HepG2 (cell line): ENCODE measurements around the gene SENP5. TPM values are rescaled to one million over a fixed set of nuclear protein-coding genes. Genes with fewer than 3 reads are reported as not detected.

Experiments used
- ARNT ChIP-seq: fragments of 450-650 bp; IDR thresholded peaks from 2 replicates; pipeline ENCODE4 v1.6.1; 2017
- BRCA1 ChIP-seq: sonication (generic); formaldehyde crosslinking; IDR thresholded peaks from 2 replicates; pipeline ENCODE4 v1.4.0; 2020; ENCODE audit warnings: missing genetic modification reagents
- MZF1 ChIP-seq: sonication (generic); formaldehyde crosslinking; IDR thresholded peaks from 2 replicates; pipeline ENCODE4 v1.8.1; 2023; ENCODE audit warnings: mild to moderate bottlenecking, missing genetic modification reagents, borderline replicate concordance
- NCOA5 ChIP-seq: sonication (generic); formaldehyde crosslinking; IDR thresholded peaks from 2 replicates; pipeline ENCODE4 v1.4.0; 2020; ENCODE audit warnings: missing genetic modification reagents
- NFIB ChIP-seq: sonication (generic); formaldehyde crosslinking; IDR thresholded peaks from 2 replicates; pipeline ENCODE4 v1.9.0; 2021; ENCODE audit warnings: missing genetic modification reagents, mild to moderate bottlenecking, borderline replicate concordance
- RFX5 ChIP-seq: IDR thresholded peaks from 2 replicates; pipeline ENCODE4 v1.6.1; 2011; ENCODE audit warnings: low read depth, low read length, improper control_type of control experiment
- ZHX1 ChIP-seq: sonication (generic); formaldehyde crosslinking; IDR thresholded peaks from 2 replicates; pipeline ENCODE4 v1.8.1; 2022; ENCODE audit warnings: low read depth, mild to moderate bottlenecking, missing genetic modification reagents
- ZNF232 ChIP-seq: sonication (generic); formaldehyde crosslinking; IDR thresholded peaks from 2 replicates; pipeline ENCODE4 v1.4.0; 2020; ENCODE audit warnings: missing genetic modification reagents, borderline replicate concordance
- ZNF382 ChIP-seq: sonication (generic); formaldehyde crosslinking; IDR thresholded peaks from 2 replicates; pipeline ENCODE4 v1.5.0; 2020; ENCODE audit warnings: missing genetic modification reagents, mild to moderate bottlenecking, borderline replicate concordance
- ZNF547 ChIP-seq: sonication (generic); formaldehyde crosslinking; IDR thresholded peaks from 2 replicates; pipeline ENCODE4 v1.5.1; 2020; ENCODE audit warnings: mild to moderate bottlenecking, missing genetic modification reagents
- ZNF609 ChIP-seq: sonication (generic); formaldehyde crosslinking; IDR thresholded peaks from 2 replicates; pipeline ENCODE4 v1.4.0; 2020; ENCODE audit warnings: mild to moderate bottlenecking, missing genetic modification reagents, borderline replicate concordance
- ZNF781 ChIP-seq: sonication (generic); formaldehyde crosslinking; IDR thresholded peaks from 2 replicates; pipeline ENCODE4 v1.5.1; 2020; ENCODE audit warnings: borderline replicate concordance, mild to moderate bottlenecking, missing genetic modification reagents; ENCODE audit errors: not compliant biosample characterization
- polyA plus RNA-seq, 8 experiments: library from polyadenylated mRNA; depleted of rRNA in 3 of 8; stranded (reverse) in 7 of 8; unstranded in 1 of 8; fragments of >200 nt; fragmentation: Illumina TruSeq in 4 of 8; extraction: Trizol in 4 of 8; gene quantifications; 2 replicates each; pipeline versions ENCODE4 v1.2.1 to v1.2.3, GENCODE V29; 2011 to 2016; ENCODE audit warnings: low read depth in 4 of 8, missing spikeins in 1 of 8, mixed read lengths in 1 of 8; ENCODE audit not compliant: insufficient read depth in 1 of 8
- total RNA-seq, 5 experiments: library from RNA; depleted of rRNA; stranded (reverse); fragments of >200 nt; fragmentation: Illumina TruSeq; extraction: Trizol; gene quantifications; 2 replicates each; pipeline ENCODE4 v1.2.3, GENCODE V29; 2016; ENCODE audit warnings: low read depth in 1 of 5
- TF ChIP-seq, protein P1 (sequence below): sonication (generic); formaldehyde crosslinking; IDR thresholded peaks from 2 replicates; pipeline ENCODE4 v1.8.1; 2023; ENCODE audit warnings: mild to moderate bottlenecking, missing genetic modification reagents, borderline replicate concordance
- TF ChIP-seq, protein P2 (sequence below): sonication (generic); formaldehyde crosslinking; IDR thresholded peaks from 2 replicates; pipeline ENCODE4 v1.4.0; 2020; ENCODE audit warnings: missing genetic modification reagents
- TF ChIP-seq, protein P3 (sequence below): sonication (generic); formaldehyde crosslinking; IDR thresholded peaks from 2 replicates; pipeline ENCODE4 v1.8.1; 2023; ENCODE audit warnings: mild to moderate bottlenecking, inconsistent platforms, moderate library complexity, missing genetic modification reagents, borderline replicate concordance
- TF ChIP-seq, protein P4 (sequence below): sonication (generic); formaldehyde crosslinking; IDR thresholded peaks from 2 replicates; pipeline ENCODE4 v1.8.0; 2022; ENCODE audit warnings: mild to moderate bottlenecking, missing genetic modification reagents, moderate library complexity
- TF ChIP-seq, protein P5 (sequence below): IDR thresholded peaks from 2 replicates; pipeline ENCODE4 v1.6.1; 2016; ENCODE audit warnings: low read depth, borderline replicate concordance

SENP5 gene
- total and polyA plus RNA-seq, 2 of the 13 experiments (the other 11 are each of a cell fraction or from before 2014, with no cell fraction given), result 17.6 to 30.9 TPM

DNA sequence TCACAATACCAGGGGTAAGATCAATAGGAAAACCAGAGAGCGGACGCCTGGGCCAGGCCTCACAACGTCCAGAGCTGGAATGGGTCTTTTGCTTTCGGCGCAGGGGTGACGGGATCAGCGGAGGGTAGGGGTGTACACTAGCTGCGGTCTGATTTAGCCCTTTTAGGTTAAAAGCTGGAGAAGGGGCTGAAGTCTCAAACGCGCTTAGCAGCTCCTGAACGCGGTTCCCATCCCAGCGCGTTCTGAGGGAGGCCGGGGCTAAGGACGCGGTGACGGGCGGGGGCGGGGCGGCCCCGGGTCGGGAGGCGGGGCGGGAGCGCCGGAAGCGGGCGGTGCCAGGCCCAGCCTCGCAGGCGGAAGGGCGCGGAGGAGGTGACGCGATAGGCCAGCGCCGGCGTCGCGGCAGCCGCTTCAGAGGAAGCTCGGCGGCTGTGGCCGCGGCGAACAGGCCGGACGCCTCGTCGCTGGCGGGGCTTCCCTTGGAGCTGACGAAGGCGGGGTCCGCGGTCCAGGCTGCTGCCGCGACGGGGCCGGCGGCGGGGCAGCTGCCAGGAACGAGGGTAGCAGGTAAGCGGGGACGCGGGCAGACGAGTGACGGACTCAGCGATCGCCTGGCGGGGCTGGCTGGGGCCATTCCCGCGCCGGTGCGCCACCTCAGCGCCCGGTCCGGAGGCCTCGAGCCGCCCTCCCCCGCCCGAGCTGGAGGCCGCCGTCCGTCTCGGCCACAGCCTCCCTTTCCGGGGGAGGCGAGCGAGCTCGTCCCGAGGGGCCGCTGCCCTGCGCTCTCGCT, at the start of gene SENP5 (continued):
- TF ChIP-seq ZNF609 (CRISPR knock-in tag) (no peak), ZNF547 (peak; percentile 55), ZNF232 (CRISPR knock-in tag) (no peak; the same call in 1 of the 2 replicates), ZNF781 (peak; percentile 22), NCOA5 (CRISPR knock-in tag) (no peak), NFIB (no peak), ARNT (no peak), RFX5 (no peak), BRCA1 (no peak), ZHX1 (CRISPR knock-in tag) (peak; percentile 64; the same call in 1 of the 2 replicates), MZF1 (CRISPR knock-in tag) (no peak), ZNF382 (CRISPR knock-in tag) (no peak)
- TF ChIP-seq, protein P1, sequence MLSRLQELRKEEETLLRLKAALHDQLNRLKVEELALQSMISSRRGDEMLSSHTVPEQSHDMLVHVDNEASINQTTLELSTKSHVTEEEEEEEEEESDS, result no peak
- TF ChIP-seq, protein P2, sequence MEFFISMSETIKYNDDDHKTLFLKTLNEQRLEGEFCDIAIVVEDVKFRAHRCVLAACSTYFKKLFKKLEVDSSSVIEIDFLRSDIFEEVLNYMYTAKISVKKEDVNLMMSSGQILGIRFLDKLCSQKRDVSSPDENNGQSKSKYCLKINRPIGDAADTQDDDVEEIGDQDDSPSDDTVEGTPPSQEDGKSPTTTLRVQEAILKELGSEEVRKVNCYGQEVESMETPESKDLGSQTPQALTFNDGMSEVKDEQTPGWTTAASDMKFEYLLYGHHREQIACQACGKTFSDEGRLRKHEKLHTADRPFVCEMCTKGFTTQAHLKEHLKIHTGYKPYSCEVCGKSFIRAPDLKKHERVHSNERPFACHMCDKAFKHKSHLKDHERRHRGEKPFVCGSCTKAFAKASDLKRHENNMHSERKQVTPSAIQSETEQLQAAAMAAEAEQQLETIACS (CRISPR knock-in tag), result no peak
- TF ChIP-seq, protein P3, sequence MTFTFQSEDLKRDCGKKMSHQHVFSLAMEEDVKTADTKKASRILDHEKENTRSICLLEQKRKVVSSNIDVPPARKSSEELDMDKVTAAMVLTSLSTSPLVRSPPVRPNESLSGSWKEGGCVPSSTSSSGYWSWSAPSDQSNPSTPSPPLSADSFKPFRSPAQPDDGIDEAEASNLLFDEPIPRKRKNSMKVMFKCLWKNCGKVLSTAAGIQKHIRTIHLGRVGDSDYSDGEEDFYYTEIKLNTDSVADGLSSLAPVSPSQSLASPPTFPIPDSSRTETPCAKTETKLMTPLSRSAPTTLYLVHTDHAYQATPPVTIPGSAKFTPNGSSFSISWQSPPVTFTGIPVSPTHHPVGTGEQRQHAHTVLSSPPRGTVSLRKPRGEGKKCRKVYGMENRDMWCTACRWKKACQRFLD (CRISPR knock-in tag), result no peak
- TF ChIP-seq, protein P4, sequence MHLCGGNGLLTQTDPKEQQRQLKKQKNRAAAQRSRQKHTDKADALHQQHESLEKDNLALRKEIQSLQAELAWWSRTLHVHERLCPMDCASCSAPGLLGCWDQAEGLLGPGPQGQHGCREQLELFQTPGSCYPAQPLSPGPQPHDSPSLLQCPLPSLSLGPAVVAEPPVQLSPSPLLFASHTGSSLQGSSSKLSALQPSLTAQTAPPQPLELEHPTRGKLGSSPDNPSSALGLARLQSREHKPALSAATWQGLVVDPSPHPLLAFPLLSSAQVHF, result no peak
- TF ChIP-seq, protein P5, sequence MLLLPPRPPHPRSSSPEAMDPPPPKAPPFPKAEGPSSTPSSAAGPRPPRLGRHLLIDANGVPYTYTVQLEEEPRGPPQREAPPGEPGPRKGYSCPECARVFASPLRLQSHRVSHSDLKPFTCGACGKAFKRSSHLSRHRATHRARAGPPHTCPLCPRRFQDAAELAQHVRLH (CRISPR knock-in tag), result no peak; the same call in 1 of the 2 replicates
